Heart left ventricle (tissue), 13 donors: ENCODE measurements around the gene PRKCA.

Source experiments
- CTCF ChIP-seq, 12 donors: fragments of 200-600 bp; sonication (generic) in 4 of 12; IDR thresholded peaks; one replicate each; pipeline versions ENCODE4 v1.5.0 to v1.8.0; 2018 to 2022; ENCODE audit warnings: antibody characterized with exemption in 12 of 12, mild to moderate bottlenecking in 5 of 12
- POLR2A ChIP-seq, 2 donors: fragments of 450-650 bp; IDR thresholded peaks; one replicate each; pipeline ENCODE4 v1.6.1; 2017; ENCODE audit warnings: antibody characterized with exemption in 2 of 2, mild to moderate bottlenecking in 2 of 2, moderate library complexity in 2 of 2
- donor health status: ischemic (EF 13 %, LVEDD 7.1; RV severe dilation, severe dysfunction).
- donor health status: DM: no; HTN: yes; CAD: no.
- donor health status: DM: no; HTN: no; CAD: no.
- donor health status: ischemic (EF 25% LVEDD 6.9; RV normal size, moderate dysfunction).
- donor health status: ischemic (EF 25% LVEDD 5.7; RV mildly dilated, moderate dysfunction).
- donor health status: ischemic (EF 35%, LVEDD 5.7; RV mildly dilated, moderate dysfunction).
- donor health status: nonischemic (EF 11% LVEDD 7.7; RV severe dilation, severe dysfunction).
- donor health status: DM: yes; HTN: yes; CAD: no.
- donor health status: PGD.
- donor health status: ischemic (EF 29% LVEDD 5.4; RV normal size, mild dysfunction).
- donor health status: nonischemic (EF 23%, LVEDD 6.1; RV moderate dilation, normal function).

DNA sequence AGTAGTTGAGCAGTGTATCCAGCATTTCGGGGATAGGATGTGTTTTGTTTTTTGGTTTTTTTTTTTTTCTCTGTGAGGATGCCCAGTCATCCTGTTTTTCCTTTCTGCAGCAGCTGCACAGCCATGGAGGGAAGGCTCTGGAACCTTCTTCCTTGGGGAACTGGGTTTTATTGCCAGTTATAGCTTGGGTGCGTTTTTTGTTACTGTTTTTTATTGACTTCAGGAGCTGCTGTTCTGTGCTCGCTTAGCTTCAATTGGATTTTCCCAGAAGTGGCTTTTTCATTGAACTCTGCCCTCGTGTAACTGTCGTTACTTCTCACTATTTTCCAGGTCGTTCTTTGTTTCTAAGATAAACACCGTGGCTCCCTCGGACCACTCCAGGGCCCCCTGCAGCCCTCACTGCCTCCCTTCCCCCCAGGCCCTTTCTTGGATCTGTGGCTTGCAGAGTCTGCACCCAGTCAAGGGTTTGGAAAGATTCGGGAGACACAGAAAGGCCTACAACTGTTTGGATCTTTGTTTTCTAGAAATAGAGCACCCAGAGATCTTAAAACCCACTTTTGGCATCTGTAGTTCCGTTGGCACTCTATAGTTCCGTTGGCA, 412.8 kb downstream of the PRKCA start:
- no peak for TF ChIP-seq CTCF (IDR thresholded peaks at IDR 0.05)
- TF ChIP-seq POLR2A (IDR thresholded peaks at IDR 0.05), result no peak
